ENCODE results near the gene CFAP69. TPM values are rescaled to one million over a fixed set of nuclear protein-coding genes. Genes with fewer than 3 reads are reported as not detected.

The CFAP69 gene
- total RNA-seq, 1 experiment from 2014 or later: 3.1 TPM

- H3F3A ChIP-seq (ENCODE audit: low read length, unreplicated experiment): no peaks in the 10 kb centered on the region
- no peak within 1 kb of the TSS for H3K9ac ChIP-seq (ENCODE audit: low read length)
- no peak for ATAC-seq
- no peak within 1 kb of the TSS for H3K27ac ChIP-seq (ENCODE audit: low read length)
- ChIA-PET POLR2A (ENCODE audit: unreplicated experiment) (no interaction called here), CTCF (no interaction called here)
- no peak for DNase-seq
- H4K20me1 ChIP-seq (ENCODE audit: low read length): no peaks in the 10 kb centered on the region
- intact Hi-C loops (cut with micrococcal nuclease): no loop called here
- no peaks in the 10 kb centered on the region for H3K9me2 ChIP-seq (replicated peaks; ENCODE audit: low read length)
- 0 out of 2 replicates have a peak, but pooled peaks cover 3% of the 10 kb centered on the region for H3K4me1 ChIP-seq (ENCODE audit: insufficient read depth, low read length)
- no peak within 1 kb of the TSS for H3K4me2 ChIP-seq (ENCODE audit: low read length)
- no peaks in the 10 kb centered on the region for H3K79me2 ChIP-seq (ENCODE audit: low read length)
- H2AFZ ChIP-seq (ENCODE audit: low read length): no peak within 1 kb of the TSS
- no peaks in the 10 kb centered on the region for H3K9me3 ChIP-seq (ENCODE audit: low read length)
- BruUV-seq (replicated peaks): no TSS peak
- H3K36me3 ChIP-seq (ENCODE audit: low read depth, low read length): no peaks in the 10 kb centered on the region
- peaks cover 5% of the 10 kb centered on the region; the same call in 1 of the 2 replicates for H3K27me3 ChIP-seq (ENCODE audit: low read length)
- H3K4me3 ChIP-seq (ENCODE audit: low read length): no peak within 1 kb of the TSS
- TF ChIP-seq EZH2phosphoT487 (IDR thresholded peaks at IDR 0.05; ENCODE audit: borderline replicate concordance, low read length) (no peak), EZH2 (IDR thresholded peaks at IDR 0.05; ENCODE audit: low read length, unreplicated experiment) (no peak), CTCF (conservative IDR thresholded peaks at IDR 0.05; ENCODE audit: low read depth, low read length) (no peak)
Observed at GRCh38 chr7:90320801-90321494, 76.0 kb downstream of the CFAP69 start, which contains the start of gene FAM237B. TSS of gene FAM237B (minus strand) at chr7:90321304. CDS start at chr7:90319748, 1,556 bp downstream.

GRCh38 chr7:90322837-90323236 is 77.9 kb downstream of the CFAP69 start:
- Histone ChIP-seq H4K20me1 (ENCODE audit: low read length) (no peaks in the 10 kb centered on the region), H3K27me3 (ENCODE audit: low read length) (peaks cover 5% of the 10 kb centered on the region; the same call in 1 of the 2 replicates), H3K27ac (ENCODE audit: low read length) (no peak overlapping the region), H3K9ac (ENCODE audit: low read length) (no peak overlapping the region), H3K4me1 (ENCODE audit: insufficient read depth, low read length) (no peaks in the 10 kb centered on the region), H3K9me3 (ENCODE audit: low read length) (no peaks in the 10 kb centered on the region), H3K4me3 (ENCODE audit: low read length) (no peak overlapping the region), H3K36me3 (ENCODE audit: low read depth, low read length) (no peaks in the 10 kb centered on the region), H3K9me2 (replicated peaks; ENCODE audit: low read length) (no peaks in the 10 kb centered on the region), H3F3A (ENCODE audit: low read length, unreplicated experiment) (no peaks in the 10 kb centered on the region), H3K79me2 (ENCODE audit: low read length) (no peaks in the 10 kb centered on the region), H2AFZ (ENCODE audit: low read length) (no peak overlapping the region), H3K4me2 (ENCODE audit: low read length) (no peak overlapping the region)
- DNase-seq: no peak
- BruUV-seq (replicated peaks): no TSS peak
- ATAC-seq: no peak
- POLR2A ChIA-PET (ENCODE audit: unreplicated experiment): no interaction called here
- CTCF ChIA-PET: no interaction called here
- TF ChIP-seq EZH2phosphoT487 (IDR thresholded peaks at IDR 0.05; ENCODE audit: borderline replicate concordance, low read length) (no peak), EZH2 (IDR thresholded peaks at IDR 0.05; ENCODE audit: low read length, unreplicated experiment) (no peak), CTCF (conservative IDR thresholded peaks at IDR 0.05; ENCODE audit: low read depth, low read length) (no peak)
- intact Hi-C loops (cut with micrococcal nuclease): no loop called here

GRCh38 chr7:90326500-90326899 is 81.5 kb downstream of the CFAP69 start:
- Histone ChIP-seq H3K9me3 (ENCODE audit: low read length) (no peaks in the 10 kb centered on the region), H3K9me2 (replicated peaks; ENCODE audit: low read length) (no peaks in the 10 kb centered on the region), H3K36me3 (ENCODE audit: low read depth, low read length) (no peaks in the 10 kb centered on the region), H3K27ac (ENCODE audit: low read length) (no peak overlapping the region), H3K4me3 (ENCODE audit: low read length) (no peak overlapping the region), H3K4me2 (ENCODE audit: low read length) (no peak overlapping the region), H3K27me3 (ENCODE audit: low read length) (no peaks in the 10 kb centered on the region), H3K79me2 (ENCODE audit: low read length) (no peaks in the 10 kb centered on the region), H3K9ac (ENCODE audit: low read length) (no peak overlapping the region), H3K4me1 (ENCODE audit: insufficient read depth, low read length) (no peaks in the 10 kb centered on the region), H3F3A (ENCODE audit: low read length, unreplicated experiment) (no peaks in the 10 kb centered on the region), H4K20me1 (ENCODE audit: low read length) (no peaks in the 10 kb centered on the region), H2AFZ (ENCODE audit: low read length) (no peak overlapping the region)
- CTCF ChIA-PET: no interaction called here
- DNase-seq (no peak), ATAC-seq (no peak)
- BruUV-seq (replicated peaks): no TSS peak
- intact Hi-C loops (cut with micrococcal nuclease): no loop called here
- TF ChIP-seq EZH2phosphoT487 (IDR thresholded peaks at IDR 0.05; ENCODE audit: borderline replicate concordance, low read length) (no peak), CTCF (conservative IDR thresholded peaks at IDR 0.05; ENCODE audit: low read depth, low read length) (no peak), EZH2 (IDR thresholded peaks at IDR 0.05; ENCODE audit: low read length, unreplicated experiment) (no peak)
- POLR2A ChIA-PET (ENCODE audit: unreplicated experiment): no interaction called here

Data from PC-3 (cell line).